ENCODE data around the gene RPL28.

The RPL28 gene

DNA sequence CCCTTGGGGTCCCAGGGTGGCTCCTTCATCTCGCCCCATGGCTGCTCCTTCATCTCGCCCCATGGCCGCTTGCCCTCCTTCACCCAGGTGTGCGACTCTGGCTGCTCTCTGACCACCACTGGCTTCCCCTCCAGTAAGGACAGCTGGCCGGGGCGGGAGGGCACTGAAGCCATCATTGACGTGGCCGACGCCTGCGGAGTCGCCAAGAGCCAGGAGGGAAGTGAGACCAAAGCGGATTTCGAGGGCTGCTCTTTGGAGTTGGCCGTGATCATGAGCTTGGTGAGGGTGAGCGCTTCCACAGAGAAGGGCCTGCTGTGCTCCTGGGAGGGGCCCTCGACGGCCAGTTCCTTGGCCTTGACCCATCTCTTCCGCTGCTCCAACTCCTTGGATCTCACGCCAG, 27.2 kb upstream of the RPL28 start:
- no peak overlapping the region for H3K27ac Mint-ChIP-seq
- H3K9me3 Mint-ChIP-seq: no peaks in the 10 kb centered on the region
- no peaks in the 10 kb centered on the region for H3K36me3 Mint-ChIP-seq (ENCODE audit: low read depth)
- H3K4me3 Mint-ChIP-seq: no peak overlapping the region
- H3K4me1 Mint-ChIP-seq: peaks cover 4% of the 10 kb centered on the region
- H3K27me3 Mint-ChIP-seq (ENCODE audit: low read depth): peaks cover 46% of the 10 kb centered on the region
- TF ChIP-seq, protein P1, sequence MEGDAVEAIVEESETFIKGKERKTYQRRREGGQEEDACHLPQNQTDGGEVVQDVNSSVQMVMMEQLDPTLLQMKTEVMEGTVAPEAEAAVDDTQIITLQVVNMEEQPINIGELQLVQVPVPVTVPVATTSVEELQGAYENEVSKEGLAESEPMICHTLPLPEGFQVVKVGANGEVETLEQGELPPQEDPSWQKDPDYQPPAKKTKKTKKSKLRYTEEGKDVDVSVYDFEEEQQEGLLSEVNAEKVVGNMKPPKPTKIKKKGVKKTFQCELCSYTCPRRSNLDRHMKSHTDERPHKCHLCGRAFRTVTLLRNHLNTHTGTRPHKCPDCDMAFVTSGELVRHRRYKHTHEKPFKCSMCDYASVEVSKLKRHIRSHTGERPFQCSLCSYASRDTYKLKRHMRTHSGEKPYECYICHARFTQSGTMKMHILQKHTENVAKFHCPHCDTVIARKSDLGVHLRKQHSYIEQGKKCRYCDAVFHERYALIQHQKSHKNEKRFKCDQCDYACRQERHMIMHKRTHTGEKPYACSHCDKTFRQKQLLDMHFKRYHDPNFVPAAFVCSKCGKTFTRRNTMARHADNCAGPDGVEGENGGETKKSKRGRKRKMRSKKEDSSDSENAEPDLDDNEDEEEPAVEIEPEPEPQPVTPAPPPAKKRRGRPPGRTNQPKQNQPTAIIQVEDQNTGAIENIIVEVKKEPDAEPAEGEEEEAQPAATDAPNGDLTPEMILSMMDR (IDR thresholded peaks at IDR 0.05; ENCODE audit: unreplicated experiment in 3 of 3): no peak

DNA sequence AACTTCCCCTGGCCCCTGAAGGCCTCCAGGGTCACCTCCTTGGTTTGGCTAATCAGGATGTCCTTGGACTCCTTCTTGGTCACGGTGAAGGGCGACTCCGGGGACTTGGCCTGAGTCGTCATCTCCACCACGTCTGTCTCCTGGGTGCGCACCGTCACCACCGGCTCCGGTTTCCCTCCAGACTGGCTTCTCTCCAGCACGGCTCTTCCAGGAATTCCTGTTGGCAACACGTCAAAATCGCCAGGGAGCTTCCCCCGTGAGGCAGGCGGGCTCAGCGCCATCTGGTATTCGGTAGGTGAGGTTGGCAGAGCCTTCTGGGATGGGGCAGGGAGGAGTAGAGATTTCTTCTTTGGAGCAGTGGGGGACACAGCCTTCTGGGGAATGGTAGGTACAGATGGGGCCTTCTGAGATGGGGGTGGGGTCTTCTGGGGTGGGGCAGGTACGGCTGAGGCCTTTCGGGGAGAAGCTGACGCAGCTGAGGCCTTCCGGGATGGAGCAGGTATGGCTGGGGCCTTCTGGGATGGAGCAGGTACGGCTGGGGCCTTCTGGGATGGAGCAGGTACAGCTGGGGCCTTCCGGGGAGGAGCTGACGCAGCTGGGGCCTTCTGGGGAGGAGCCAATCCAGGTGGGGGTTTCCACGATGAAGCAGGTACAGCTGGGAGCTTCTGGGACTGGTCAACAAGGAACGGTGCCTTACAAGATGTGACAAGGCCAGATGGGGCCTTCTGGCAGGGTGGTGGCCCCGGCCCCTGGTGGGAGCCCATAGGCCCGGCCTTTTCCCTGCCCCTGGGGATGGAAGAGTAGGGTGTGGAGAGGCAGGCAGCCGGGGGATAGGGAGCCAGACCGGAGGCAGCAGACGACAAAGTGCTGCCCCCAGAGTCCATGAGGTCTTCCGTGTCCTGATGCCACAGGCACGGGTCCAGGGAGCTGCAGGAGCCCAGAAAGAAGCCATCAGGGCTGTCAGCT, 26.5 kb upstream of the RPL28 start:
- Mint-ChIP-seq H3K27ac (no peak overlapping the region), H3K9me3 (no peaks in the 10 kb centered on the region), H3K36me3 (ENCODE audit: low read depth) (no peaks in the 10 kb centered on the region), H3K4me1 (peaks cover 4% of the 10 kb centered on the region), H3K27me3 (ENCODE audit: low read depth) (peaks cover 39% of the 10 kb centered on the region), H3K4me3 (no peak overlapping the region)
- TF ChIP-seq, protein P1 (IDR thresholded peaks at IDR 0.05; ENCODE audit: unreplicated experiment in 3 of 3): no peak

DNA sequence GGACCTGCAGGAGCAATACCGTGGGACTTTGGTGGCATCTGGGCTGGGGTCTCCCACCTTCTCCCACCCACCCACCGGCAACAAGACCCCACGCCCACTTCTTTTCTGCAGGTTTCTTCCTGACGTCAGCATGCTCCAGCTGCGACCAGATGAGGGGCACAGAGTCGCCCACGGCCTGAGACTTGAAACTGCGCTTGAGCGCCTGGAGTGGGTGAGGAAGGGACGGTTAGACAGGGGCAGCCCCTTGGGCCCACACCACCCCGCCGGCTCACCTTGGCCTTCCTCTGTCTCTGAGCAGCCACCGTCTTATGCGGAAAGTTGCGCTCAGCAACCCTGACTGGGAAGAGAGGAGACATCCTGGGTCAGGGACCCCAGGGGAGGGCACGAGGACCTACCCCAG, 24.8 kb upstream of the RPL28 start:
- TF ChIP-seq, protein P1 (IDR thresholded peaks at IDR 0.05; ENCODE audit: unreplicated experiment in 3 of 3): no peak
- Mint-ChIP-seq H3K27me3 (ENCODE audit: low read depth) (peaks cover 27% of the 10 kb centered on the region), H3K36me3 (ENCODE audit: low read depth) (no peaks in the 10 kb centered on the region), H3K9me3 (no peaks in the 10 kb centered on the region), H3K4me3 (no peak overlapping the region), H3K4me1 (no peaks in the 10 kb centered on the region), H3K27ac (no peak overlapping the region)

DNA sequence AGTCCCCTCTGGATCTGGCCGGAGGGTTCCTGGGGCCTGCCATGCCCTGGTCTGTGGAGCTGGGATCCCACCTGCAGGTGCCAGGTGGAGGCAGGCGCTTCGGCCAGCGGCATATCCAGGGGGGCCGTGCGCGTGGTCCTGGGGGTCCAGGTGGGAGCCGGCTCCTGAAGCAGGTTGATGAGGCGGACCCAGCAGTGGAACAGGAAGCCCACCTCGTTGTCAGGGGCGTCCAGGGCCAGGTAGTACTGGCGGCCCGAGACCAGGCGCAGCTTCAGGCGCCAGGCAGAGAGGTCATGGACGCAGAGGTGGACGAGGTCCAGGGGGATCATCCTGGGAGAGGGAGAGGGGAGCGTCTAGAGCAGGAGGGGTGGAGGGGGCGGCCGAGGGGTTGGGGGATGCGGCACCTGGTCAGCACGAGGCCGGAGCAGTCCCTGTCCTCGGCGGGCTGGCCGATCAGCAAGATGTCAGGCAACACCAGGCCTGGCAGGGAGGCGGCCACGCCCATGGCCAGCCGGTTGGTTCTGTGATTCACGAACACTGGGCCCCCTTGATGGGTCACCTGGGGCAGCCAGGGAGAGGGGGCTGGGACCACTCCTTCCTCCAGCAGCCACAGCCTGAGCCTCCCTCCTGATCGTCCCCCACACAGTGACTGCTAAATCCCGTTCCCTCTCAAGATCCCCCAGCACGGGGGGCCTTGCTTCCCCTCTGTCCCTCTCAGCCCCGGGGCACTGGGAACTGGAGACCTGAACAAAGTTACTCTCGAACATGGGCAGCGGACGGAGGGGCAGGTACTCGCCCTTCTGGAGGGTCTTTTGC, 23.4 kb upstream of the RPL28 start:
- no peaks in the 10 kb centered on the region for H3K4me1 Mint-ChIP-seq
- H3K4me3 Mint-ChIP-seq: no peak overlapping the region
- no peaks in the 10 kb centered on the region for H3K9me3 Mint-ChIP-seq
- H3K27ac Mint-ChIP-seq: no peak overlapping the region
- no peaks in the 10 kb centered on the region for H3K36me3 Mint-ChIP-seq (ENCODE audit: low read depth)
- TF ChIP-seq, protein P1 (IDR thresholded peaks at IDR 0.05; ENCODE audit: unreplicated experiment in 3 of 3): no peak
- H3K27me3 Mint-ChIP-seq (ENCODE audit: low read depth): peaks cover 17% of the 10 kb centered on the region

DNA sequence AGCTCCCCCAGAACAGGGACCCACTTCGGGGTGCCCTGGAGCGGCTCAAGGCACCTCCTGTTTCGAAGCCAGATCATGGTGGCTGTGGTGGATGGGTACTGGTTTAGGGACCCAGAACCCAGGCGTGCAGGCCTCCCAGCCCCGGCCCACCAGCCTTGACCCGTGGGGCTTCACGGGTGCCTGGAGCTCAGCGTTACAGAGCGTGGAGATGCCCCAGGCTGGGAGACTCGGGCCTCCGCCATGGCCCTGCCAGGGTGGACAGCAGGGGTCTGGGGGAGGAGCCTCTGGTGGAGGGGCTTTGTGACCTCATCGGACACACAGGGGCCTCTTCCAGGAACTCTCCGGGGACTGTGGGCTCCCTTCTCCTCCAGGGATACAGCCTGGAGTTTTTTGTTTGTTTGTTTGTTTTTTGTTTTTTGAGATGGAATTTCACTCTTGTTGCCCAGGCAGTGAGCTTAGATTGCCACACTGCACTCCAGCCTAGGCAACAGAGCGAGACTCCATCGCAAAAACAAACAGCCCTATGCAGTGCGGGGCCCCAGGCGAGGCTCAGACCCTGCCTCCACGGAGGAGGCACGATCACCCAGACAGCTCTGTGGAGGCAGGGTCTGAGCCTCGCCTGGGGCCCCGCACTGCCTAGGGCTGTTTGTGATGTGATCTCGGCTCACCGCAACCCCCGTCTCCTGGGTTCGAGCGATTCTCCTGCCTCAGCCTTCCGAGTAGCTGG, 22.6 kb upstream of the RPL28 start, which contains the start of gene GARIN5B:
Gene GARIN5B (minus strand): TSS at position 271 of the 727 bp plus-strand sequence. CDS start 194 bp downstream, at position 77.
- Mint-ChIP-seq H3K36me3 (ENCODE audit: low read depth) (no peaks in the 10 kb centered on the region), H3K27me3 (ENCODE audit: low read depth) (peaks cover 16% of the 10 kb centered on the region), H3K9me3 (no peaks in the 10 kb centered on the region), H3K4me3 (no peak within 1 kb of the TSS), H3K27ac (no peak within 1 kb of the TSS), H3K4me1 (no peaks in the 10 kb centered on the region)
- TF ChIP-seq, protein P1 (IDR thresholded peaks at IDR 0.05; ENCODE audit: unreplicated experiment in 3 of 3): no peak

Measured in nephron (organoid).